Activated CD4-positive, CD25-positive, alpha-beta regulatory T cell treated with anti-CD3 and anti-CD28 coated beads, Interleukin-2, amount 50 U/mL, for 24 hours (primary cell): Measurements from ENCODE around the gene PWWP2B.

Source experiments
- ATAC-seq, 2 donors: fragments of 150-1000 bp; cut with Tn5 transposase; one replicate each; pipeline ENCODE4 v1.10.0; 2021; ENCODE audit warnings: mild to moderate bottlenecking in 1 of 2, moderate library complexity in 1 of 2

Gene PWWP2B

GRCh38 chr10:132448248-132448731, 51.3 kb downstream of the PWWP2B start:
- no peak for ATAC-seq

GRCh38 chr10:132449051-132449810, 52.2 kb downstream of the PWWP2B start:
- no peak for ATAC-seq

GRCh38 chr10:132449811-132450181, 52.8 kb downstream of the PWWP2B start:
- ATAC-seq, result no peak

- no peak for ATAC-seq
Measured at GRCh38 chr10:132450466-132450824, 53.4 kb downstream of the PWWP2B start.

GRCh38 chr10:132450825-132451505, 54.0 kb downstream of the PWWP2B start:
- no peak for ATAC-seq

- ATAC-seq, result no peak
Measured at GRCh38 chr10:132451506-132452215, 54.7 kb downstream of the PWWP2B start.

- no peak for ATAC-seq
Measured at GRCh38 chr10:132452216-132452650, 55.2 kb downstream of the PWWP2B start.

- ATAC-seq, result peak; percentile 92 to 93
Measured at GRCh38 chr10:132452651-132453469, 55.9 kb downstream of the PWWP2B start.

GRCh38 chr10:132453470-132453861, 56.5 kb downstream of the PWWP2B start:
- ATAC-seq, result peak in 1 of 2 donors; percentile 22

GRCh38 chr10:132454296-132455198, 57.5 kb downstream of the PWWP2B start:
- ATAC-seq, result no peak

GRCh38 chr10:132455441-132455971, 58.5 kb downstream of the PWWP2B start:
- no peak for ATAC-seq

GRCh38 chr10:132455986-132456847, 59.2 kb downstream of the PWWP2B start:
- ATAC-seq, result no peak

- no peak for ATAC-seq
Measured at GRCh38 chr10:132456881-132457280, 59.9 kb downstream of the PWWP2B start.

- ATAC-seq, result no peak
Measured at GRCh38 chr10:132457328-132458070, 60.5 kb downstream of the PWWP2B start.

- ATAC-seq, result no peak
Measured at GRCh38 chr10:132458071-132458585, 61.1 kb downstream of the PWWP2B start.

GRCh38 chr10:132458586-132459300, 61.7 kb downstream of the PWWP2B start:
- ATAC-seq, result peak; percentile 73 to 75

GRCh38 chr10:132459301-132460003, 62.5 kb downstream of the PWWP2B start:
- no peak for ATAC-seq

GRCh38 chr10:132460071-132460470, 63.1 kb downstream of the PWWP2B start:
- no peak for ATAC-seq
